Ovary (tissue), 9 donors: Measurements from ENCODE around the gene SRRT. TPM values are rescaled to one million over a fixed set of nuclear protein-coding genes. Genes with fewer than 3 reads are reported as not detected.

Experiments
- DNase-seq, 5 donors: peaks; one replicate each; pipeline ENCODE4 v3.0.0-alpha.2; 2019 to 2020
- H3K27ac ChIP-seq, 2 donors: fragments of 200-600 bp; one replicate each; pipeline versions ENCODE4 v1.5.1 to v1.8.0; 2019 to 2022
- H3K27me3 ChIP-seq: fragments of 200-600 bp; one replicate; pipeline ENCODE4 v1.8.0; 2022
- H3K36me3 ChIP-seq: fragments of 200-600 bp; sonication (generic); one replicate; pipeline ENCODE4 v1.5.1; 2019
- H3K4me1 ChIP-seq: one replicate; pipeline ENCODE4 v1.8.1; 2013; ENCODE audit warnings: mild to moderate bottlenecking, moderate library complexity; ENCODE audit not compliant: insufficient read depth
- H3K4me3 ChIP-seq: fragments of 200-600 bp; sonication (generic); one replicate; pipeline ENCODE4 v1.5.1; 2017
- H3K9me3 ChIP-seq, 2 donors: fragments of 200-600 bp in 1 of 2; sonication (generic) in 1 of 2; one replicate each; pipeline versions ENCODE4 v1.5.1 to v1.8.1; 2013 to 2019; ENCODE audit warnings: mild to moderate bottlenecking in 1 of 2, moderate library complexity in 1 of 2
- EP300 ChIP-seq: sonication (generic); formaldehyde crosslinking; IDR thresholded peaks from one replicate; pipeline ENCODE4 v1.6.1; 2017; ENCODE audit warnings: antibody characterized with exemption
- POLR2A ChIP-seq: fragments of 450-650 bp; IDR thresholded peaks from one replicate; pipeline ENCODE4 v1.6.1; 2017; ENCODE audit warnings: antibody characterized with exemption, mild to moderate bottlenecking, moderate library complexity
- WGBS, 3 donors: extraction: QIAGEN DNeasy Blood & Tissue Kit in 1 of 3; methylation state at CpG; one replicate each; pipeline versions ENCODE4 v1.1.5 to v1.1.7; 2013 to 2017; 5-methylcytosine and 5-hydroxymethylcytosine counted together
- intact Hi-C, 4 donors: fragments of 100-400 bp; cut with DNase I; formaldehyde crosslinking; loops; one replicate each; pipeline versions ENCODE4 v1.11.0 to v1.15.1; 2022 to 2023
- polyA plus RNA-seq, 2 donors: library from polyadenylated mRNA; stranded (reverse); fragments of 200-250 nt in 1 of 2; fragments of 350-450 nt in 1 of 2; fragmentation: Illumina TruSeq in 1 of 2; extraction: RNeasy Lipid Tissue Mini Kit (QIAGEN cat#74804) in 1 of 2; gene quantifications; one replicate each; pipeline ENCODE4 v1.2.3, GENCODE V29; 2013 to 2014
- total RNA-seq, 7 donors: library from RNA; depleted of rRNA in 2 of 7; stranded (reverse); fragments of >200 nt in 2 of 7; fragmentation: NEBNext Ultra II Directional in 3 of 7; extraction: Animal tissue kit (Norgen Biotek cat#: 25700) in 3 of 7; gene quantifications; one replicate each; pipeline versions ENCODE4 v1.1.0 to v1.2.4, GENCODE V29; 2016 to 2023
- TF ChIP-seq, protein P1 (sequence below), 3 donors: fragments of 450-650 bp in 2 of 3; fragments of 200-600 bp in 1 of 3; IDR thresholded peaks; one replicate each; pipeline versions ENCODE4 v1.5.1 to v1.8.0; 2016 to 2022; ENCODE audit warnings: antibody characterized with exemption in 3 of 3, mild to moderate bottlenecking in 1 of 3
- donor health status: DM: no; HTN: no; CAD: no; lungs with moderate emphysema.
- donor health status: DM: no; HTN: no; CAD: no.
- donor health status: Bipolar disorder and iron deficiency.
- donor health status: DM: yes; HTN: yes; CAD: no.
- donor health status: DM: no; HTN: no; CAD: no.
- donor health status: DM: yes; HTN: yes; CAD: no.

SRRT gene
- total and polyA plus RNA-seq, 9 donors, result 45.8 to 191 (median 135) TPM

DNA sequence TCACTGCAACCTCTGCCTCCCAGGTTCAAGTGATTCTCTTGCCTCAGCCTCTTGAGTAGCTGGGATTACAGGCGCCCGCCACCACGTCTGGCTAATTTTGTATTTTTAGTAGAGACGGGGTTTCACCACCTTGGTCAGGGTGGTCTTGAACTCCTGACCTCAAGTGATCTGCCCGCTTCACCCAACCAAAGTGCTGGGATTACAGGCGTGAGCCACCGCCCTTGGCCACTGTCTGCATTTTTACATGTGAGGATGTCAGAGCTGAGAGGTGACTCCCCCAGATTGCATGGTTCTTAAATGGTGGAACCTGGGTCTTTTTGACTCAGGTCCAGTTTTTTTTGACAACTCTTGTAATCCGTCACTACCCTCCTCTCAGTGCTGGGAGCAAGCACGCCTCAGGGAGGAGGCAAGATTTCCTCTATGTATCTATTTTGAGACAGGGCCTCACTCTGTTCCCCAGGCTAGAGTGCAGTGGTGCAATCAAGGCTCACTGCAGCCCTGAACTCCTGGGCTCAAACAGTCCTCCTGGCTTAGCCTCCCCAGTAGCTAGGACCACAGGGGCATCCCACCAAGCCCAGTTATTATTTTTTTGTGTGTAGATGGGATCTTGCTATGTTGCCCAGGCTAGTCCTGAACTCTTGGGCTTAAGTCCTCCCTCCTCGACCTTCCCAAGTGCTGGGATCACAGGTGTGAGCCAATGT is 1.2 kb upstream of the SRRT start:
- peak overlapping the region in 1 of 2 donors; percentile 90 for H3K27ac ChIP-seq
- H3K4me3 ChIP-seq, result peak overlapping the region; percentile 88
- peaks cover 6% of the 10 kb centered on the region for H3K4me1 ChIP-seq
- TF ChIP-seq, protein P1, sequence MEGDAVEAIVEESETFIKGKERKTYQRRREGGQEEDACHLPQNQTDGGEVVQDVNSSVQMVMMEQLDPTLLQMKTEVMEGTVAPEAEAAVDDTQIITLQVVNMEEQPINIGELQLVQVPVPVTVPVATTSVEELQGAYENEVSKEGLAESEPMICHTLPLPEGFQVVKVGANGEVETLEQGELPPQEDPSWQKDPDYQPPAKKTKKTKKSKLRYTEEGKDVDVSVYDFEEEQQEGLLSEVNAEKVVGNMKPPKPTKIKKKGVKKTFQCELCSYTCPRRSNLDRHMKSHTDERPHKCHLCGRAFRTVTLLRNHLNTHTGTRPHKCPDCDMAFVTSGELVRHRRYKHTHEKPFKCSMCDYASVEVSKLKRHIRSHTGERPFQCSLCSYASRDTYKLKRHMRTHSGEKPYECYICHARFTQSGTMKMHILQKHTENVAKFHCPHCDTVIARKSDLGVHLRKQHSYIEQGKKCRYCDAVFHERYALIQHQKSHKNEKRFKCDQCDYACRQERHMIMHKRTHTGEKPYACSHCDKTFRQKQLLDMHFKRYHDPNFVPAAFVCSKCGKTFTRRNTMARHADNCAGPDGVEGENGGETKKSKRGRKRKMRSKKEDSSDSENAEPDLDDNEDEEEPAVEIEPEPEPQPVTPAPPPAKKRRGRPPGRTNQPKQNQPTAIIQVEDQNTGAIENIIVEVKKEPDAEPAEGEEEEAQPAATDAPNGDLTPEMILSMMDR (IDR thresholded peaks at IDR 0.05), result no peak
- TF ChIP-seq POLR2A, result no peak
- no peak for TF ChIP-seq EP300
- WGBS, 3 donors, result 84 to 89% (median 85%) methylated on average over 10 of the region's 10 CpGs
- intact Hi-C loops, result loop anchor here in 1 of 4 donors (10.0 kb wide), 1 partner anchor 371 kb away; the partner anchor contains the start of gene FIS1
- H3K9me3 ChIP-seq, result no peaks in the 10 kb centered on the region
- DNase-seq, result no peak
- no peaks in the 10 kb centered on the region for H3K36me3 ChIP-seq
- no peaks in the 10 kb centered on the region for H3K27me3 ChIP-seq

DNA sequence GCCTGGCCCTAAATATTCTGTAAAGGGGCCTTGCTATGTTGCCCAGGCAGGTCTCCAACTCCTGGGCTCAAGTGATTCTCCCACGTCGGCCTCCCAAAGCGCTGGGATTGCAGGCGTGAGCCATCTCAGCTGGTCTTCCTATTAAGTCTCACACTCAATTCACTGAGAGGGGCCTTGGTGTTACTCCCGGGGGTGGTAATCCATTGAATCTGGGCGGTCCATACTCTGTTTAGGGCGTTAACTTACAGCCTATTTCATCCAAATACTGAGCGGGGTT is 665 bp upstream of the SRRT start:
- WGBS, 3 donors, result 46 to 52% (median 46%) methylated on average over 8 of the region's 8 CpGs
- Histone ChIP-seq H3K9me3 (no peaks in the 10 kb centered on the region), H3K27ac (peak overlapping the region; percentile 90 to 93), H3K36me3 (no peaks in the 10 kb centered on the region), H3K4me3 (peak overlapping the region; percentile 88), H3K27me3 (no peaks in the 10 kb centered on the region), H3K4me1 (peaks cover 6% of the 10 kb centered on the region)
- intact Hi-C loops, result loop anchor here in 1 of 4 donors (10.0 kb wide), 1 partner anchor 371 kb away; the partner anchor contains the start of gene FIS1
- DNase-seq, result peak in 1 of 5 donors; percentile 52
- no peak for TF ChIP-seq POLR2A

DNA sequence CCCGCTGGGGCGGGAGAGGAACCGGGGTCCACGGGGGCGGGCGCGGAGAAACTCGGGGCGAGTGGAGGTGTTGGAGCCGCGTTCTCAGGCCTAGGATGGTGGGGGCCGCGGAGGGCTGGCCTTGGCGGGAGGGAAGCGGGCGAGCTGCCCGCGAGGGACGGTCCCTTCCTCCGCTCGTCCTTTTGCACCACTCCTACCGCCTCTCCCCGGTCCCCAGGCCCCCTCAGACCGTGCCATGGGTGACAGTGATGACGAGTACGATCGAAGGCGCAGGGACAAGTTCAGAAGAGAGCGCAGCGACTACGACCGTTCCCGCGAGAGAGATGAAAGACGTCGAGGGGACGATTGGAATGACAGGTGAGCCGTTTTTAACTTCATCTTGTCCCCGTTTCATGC is 451 bp downstream of the SRRT start:
- no peak for DNase-seq

DNA sequence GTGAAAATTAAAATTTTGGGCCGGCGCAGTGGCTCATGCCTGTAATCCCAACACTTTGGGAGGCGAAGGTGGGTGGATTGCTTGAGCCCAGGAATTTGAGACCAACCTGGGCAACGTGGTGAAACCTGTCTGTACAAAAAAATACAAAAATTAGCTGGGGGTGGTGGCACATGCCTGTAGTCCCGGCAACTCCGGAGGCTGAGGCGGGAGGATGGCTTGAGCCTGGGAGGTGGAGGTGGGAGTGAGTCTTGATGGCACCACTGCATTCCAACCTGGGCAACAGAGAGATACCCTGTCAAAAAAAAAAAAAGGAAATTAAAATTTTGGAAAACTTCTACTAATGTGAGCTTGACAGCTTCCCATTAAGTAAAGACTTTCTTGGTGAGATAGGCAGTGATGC is 3.1 kb downstream of the SRRT start:
- no peak overlapping the region for H3K27ac ChIP-seq
- no peaks in the 10 kb centered on the region for H3K27me3 ChIP-seq
- H3K4me3 ChIP-seq, result no peak overlapping the region
- WGBS, 3 donors, result 66 to 73% (median 70%) methylated on average over 7 of the region's 7 CpGs
- no peak for DNase-seq
- TF ChIP-seq POLR2A (no peak), EP300 (no peak)
- TF ChIP-seq, protein P1 (IDR thresholded peaks at IDR 0.05), result no peak
- no peaks in the 10 kb centered on the region for H3K9me3 ChIP-seq
- no peaks in the 10 kb centered on the region for H3K36me3 ChIP-seq
- H3K4me1 ChIP-seq, result peaks cover 6% of the 10 kb centered on the region
- intact Hi-C loops, result loop anchor here in 1 of 4 donors (10.0 kb wide), 1 partner anchor 367 kb away; the partner anchor contains the start of gene FIS1

More for the DNA sequence above, 451 bp downstream of the SRRT start:
- H3K27me3 ChIP-seq, result no peaks in the 10 kb centered on the region
- H3K4me3 ChIP-seq, result peak overlapping the region; percentile 88
- no peaks in the 10 kb centered on the region for H3K9me3 ChIP-seq
- WGBS, 3 donors, result 0 to 1% (median 1%) methylated on average over 33 to 39 of the region's 39 CpGs
- intact Hi-C loops, result loop anchor here in 1 of 4 donors (10.0 kb wide), 1 partner anchor 369 kb away; the partner anchor contains the start of gene FIS1
- H3K36me3 ChIP-seq, result no peaks in the 10 kb centered on the region
- peak overlapping the region; percentile 90 to 93 for H3K27ac ChIP-seq
- TF ChIP-seq EP300, result no peak
- TF ChIP-seq, protein P1 (IDR thresholded peaks at IDR 0.05), result no peak
- TF ChIP-seq POLR2A, result no peak
- H3K4me1 ChIP-seq, result peaks cover 6% of the 10 kb centered on the region

DNA sequence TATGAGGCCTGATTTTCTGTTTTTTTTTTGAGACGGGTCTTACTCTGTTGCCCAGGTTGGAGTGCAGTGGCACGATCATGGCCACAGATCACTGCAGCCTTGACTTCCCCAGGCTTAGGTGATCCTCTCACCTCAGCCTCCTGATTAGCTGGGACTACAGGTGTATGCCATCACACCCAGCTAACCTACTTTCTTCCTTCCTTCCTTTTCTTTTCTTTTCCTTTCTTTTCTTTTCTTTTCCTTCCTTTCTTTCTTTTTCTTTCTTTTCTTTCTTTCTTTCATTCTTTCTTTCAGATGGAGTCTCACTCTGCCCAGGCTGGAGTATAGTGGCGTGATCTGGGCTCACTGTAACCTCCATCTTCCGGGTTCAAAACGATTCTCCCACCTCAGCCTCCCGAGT is 3.8 kb downstream of the SRRT start:
- Histone ChIP-seq H3K4me3 (no peak overlapping the region), H3K9me3 (no peaks in the 10 kb centered on the region), H3K4me1 (peaks cover 6% of the 10 kb centered on the region), H3K27ac (no peak overlapping the region), H3K36me3 (no peaks in the 10 kb centered on the region), H3K27me3 (no peaks in the 10 kb centered on the region)
- 71 to 77% (median 75%) methylated on average over 6 of the region's 6 CpGs for WGBS, 3 donors
- DNase-seq, result no peak
- intact Hi-C loops, result loop anchor here in 1 of 4 donors (10.0 kb wide), 1 partner anchor 366 kb away; the partner anchor contains the start of gene FIS1
- TF ChIP-seq, protein P1 (IDR thresholded peaks at IDR 0.05), result no peak
- TF ChIP-seq POLR2A, result no peak
- TF ChIP-seq EP300, result no peak
